ENCODE data around the gene LYAR.
"Not testable (repeated sequence)": the region's sequence is repeated elsewhere in the genome, so short reads cannot be mapped to it uniquely, and the experiment has no call there.

The LYAR gene

GRCh38 chr4:4267981-4268380 lies 22.0 kb downstream of the LYAR start:
- H3K79me2 ChIP-seq (ENCODE audit: insufficient read depth, low read depth): no peaks in the 10 kb centered on the region
- H3K27me3 ChIP-seq (ENCODE audit: insufficient read depth, low read depth): no peaks in the 10 kb centered on the region
- TF ChIP-seq CTCF (conservative IDR thresholded peaks at IDR 0.05; ENCODE audit: low read depth, low read length): no peak
- H3K27ac ChIP-seq: no peak overlapping the region
- no peak overlapping the region for H2AFZ ChIP-seq (ENCODE audit: low read depth)
- H3K36me3 ChIP-seq (ENCODE audit: insufficient read depth): no peaks in the 10 kb centered on the region
- no peak overlapping the region for H3K4me2 ChIP-seq
- H4K20me1 ChIP-seq (ENCODE audit: insufficient read depth): no peaks in the 10 kb centered on the region
- H3K4me1 ChIP-seq (ENCODE audit: low read depth, poor library complexity, severe bottlenecking): no peaks in the 10 kb centered on the region
- no peak overlapping the region for H3K9ac ChIP-seq
- no peak overlapping the region for H3K4me3 ChIP-seq (IDR thresholded peaks at IDR 0.05; ENCODE audit: insufficient read depth, low read depth, low read length)

GRCh38 chr4:4260185-4260751 lies 29.7 kb downstream of the LYAR start:
- Histone ChIP-seq H3K9ac (no peak overlapping the region), H3K36me3 (ENCODE audit: insufficient read depth) (no peaks in the 10 kb centered on the region), H3K4me3 (IDR thresholded peaks at IDR 0.05; ENCODE audit: insufficient read depth, low read depth, low read length) (no peak overlapping the region), H3K79me2 (ENCODE audit: insufficient read depth, low read depth) (no peaks in the 10 kb centered on the region), H3K4me2 (no peak overlapping the region), H2AFZ (ENCODE audit: low read depth) (no peak overlapping the region), H3K27me3 (ENCODE audit: insufficient read depth, low read depth) (no peaks in the 10 kb centered on the region), H4K20me1 (ENCODE audit: insufficient read depth) (no peaks in the 10 kb centered on the region), H3K27ac (no peak overlapping the region), H3K4me1 (ENCODE audit: low read depth, poor library complexity, severe bottlenecking) (no peaks in the 10 kb centered on the region)
- TF ChIP-seq CTCF (conservative IDR thresholded peaks at IDR 0.05; ENCODE audit: low read depth, low read length): peak; percentile 52

- no peaks in the 10 kb centered on the region for H3K36me3 ChIP-seq (ENCODE audit: insufficient read depth)
- H3K4me2 ChIP-seq: no peak overlapping the region
- H3K79me2 ChIP-seq (ENCODE audit: insufficient read depth, low read depth): no peaks in the 10 kb centered on the region
- no peaks in the 10 kb centered on the region for H3K27me3 ChIP-seq (ENCODE audit: insufficient read depth, low read depth)
- H3K9ac ChIP-seq: no peak overlapping the region
- H3K4me3 ChIP-seq (IDR thresholded peaks at IDR 0.05; ENCODE audit: insufficient read depth, low read depth, low read length): no peak overlapping the region
- no peaks in the 10 kb centered on the region for H3K4me1 ChIP-seq (ENCODE audit: low read depth, poor library complexity, severe bottlenecking)
- no peak overlapping the region for H2AFZ ChIP-seq (ENCODE audit: low read depth)
- H3K27ac ChIP-seq: no peak overlapping the region
- TF ChIP-seq CTCF (conservative IDR thresholded peaks at IDR 0.05; ENCODE audit: low read depth, low read length): no peak
- H4K20me1 ChIP-seq (ENCODE audit: insufficient read depth): no peaks in the 10 kb centered on the region
Observed at GRCh38 chr4:4259484-4260100, 30.4 kb downstream of the LYAR start.

- H3K4me1 ChIP-seq (ENCODE audit: low read depth, poor library complexity, severe bottlenecking); H3K36me3 ChIP-seq (ENCODE audit: insufficient read depth): not testable (repeated sequence)
Observed at GRCh38 chr4:4257705-4258104, 32.2 kb downstream of the LYAR start.

GRCh38 chr4:4256799-4257198 lies 33.2 kb downstream of the LYAR start:
- Histone ChIP-seq H3K4me2 (no peak overlapping the region), H2AFZ (ENCODE audit: low read depth) (no peak overlapping the region), H3K79me2 (ENCODE audit: insufficient read depth, low read depth) (no peaks in the 10 kb centered on the region), H3K36me3 (ENCODE audit: insufficient read depth) (no peaks in the 10 kb centered on the region), H3K4me3 (IDR thresholded peaks at IDR 0.05; ENCODE audit: insufficient read depth, low read depth, low read length) (no peak overlapping the region), H3K9ac (no peak overlapping the region), H4K20me1 (ENCODE audit: insufficient read depth) (no peaks in the 10 kb centered on the region), H3K4me1 (ENCODE audit: low read depth, poor library complexity, severe bottlenecking) (no peaks in the 10 kb centered on the region), H3K27me3 (ENCODE audit: insufficient read depth, low read depth) (no peaks in the 10 kb centered on the region), H3K27ac (no peak overlapping the region)
- no peak for TF ChIP-seq CTCF (conservative IDR thresholded peaks at IDR 0.05; ENCODE audit: low read depth, low read length)

More at GRCh38 chr4:4257705-4258104, 32.2 kb downstream of the LYAR start:
- H3K79me2 ChIP-seq (ENCODE audit: insufficient read depth, low read depth); H3K4me2 ChIP-seq; H3K9ac ChIP-seq; H2AFZ ChIP-seq (ENCODE audit: low read depth); H4K20me1 ChIP-seq (ENCODE audit: insufficient read depth); H3K4me3 ChIP-seq (IDR thresholded peaks at IDR 0.05; ENCODE audit: insufficient read depth, low read depth, low read length); H3K27ac ChIP-seq; H3K27me3 ChIP-seq (ENCODE audit: insufficient read depth, low read depth): not testable (repeated sequence)
